Bone marrow (tissue), 2 donors: ENCODE results near the gene WTAP.
"Not testable (repeated sequence)": the region's sequence is repeated elsewhere in the genome, so short reads cannot be mapped to it uniquely, and the experiment has no call there.

ENCODE experiments used
- DNase-seq, 2 donors: peaks; one replicate each; lab custom pipeline; 2025; lab: John Stamatoyannopoulos, UW

WTAP gene

GRCh38 chr6:159761873-159762680 is 34.8 kb downstream of the WTAP start, which contains the start of gene ACAT2:
TSS of gene ACAT2 (plus strand) at chr6:159762045. CDS start at chr6:159762088, 43 bp downstream.
- DNase-seq = peak; percentile 85 to 88

GRCh38 chr6:159762681-159763293 is 35.5 kb downstream of the WTAP start:
- DNase-seq = no peak

DNA sequence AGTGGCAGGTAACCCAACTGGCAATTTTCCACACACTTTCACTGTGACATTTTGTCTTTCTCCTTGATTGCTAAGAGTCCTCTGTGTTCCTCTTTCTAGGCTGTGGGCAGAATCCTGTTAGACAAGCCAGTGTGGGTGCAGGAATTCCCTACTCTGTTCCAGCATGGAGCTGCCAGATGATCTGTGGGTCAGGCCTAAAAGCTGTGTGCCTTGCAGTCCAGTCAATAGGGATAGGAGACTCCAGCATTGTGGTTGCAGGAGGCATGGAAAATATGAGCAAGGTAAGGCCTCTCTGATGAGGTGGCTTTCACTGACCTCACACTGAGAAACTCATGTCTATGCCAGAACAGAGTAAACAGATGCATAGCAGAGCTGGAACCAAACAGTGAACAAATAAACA is 39.6 kb downstream of the WTAP start:
- no peak for DNase-seq

DNA sequence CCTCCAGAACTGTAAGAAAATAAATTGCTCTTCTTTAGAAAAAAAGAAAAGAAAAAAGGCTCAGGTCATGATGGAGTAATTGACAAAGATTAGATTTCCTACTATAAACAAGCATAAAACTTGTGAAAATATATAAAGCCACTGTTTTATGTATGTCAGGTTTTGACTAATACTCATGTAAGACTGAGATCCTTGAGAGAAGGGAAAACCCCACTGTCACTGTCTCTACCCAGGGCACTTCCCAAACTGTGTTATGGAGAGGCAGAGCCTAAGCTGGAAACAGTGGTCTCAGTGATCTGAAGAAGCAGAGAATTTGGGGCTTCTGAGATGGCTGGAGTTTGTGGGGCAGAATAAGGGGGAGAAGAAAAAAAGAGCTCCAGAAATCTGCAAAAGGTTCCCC is 42.2 kb downstream of the WTAP start:
- no peak for DNase-seq

DNA sequence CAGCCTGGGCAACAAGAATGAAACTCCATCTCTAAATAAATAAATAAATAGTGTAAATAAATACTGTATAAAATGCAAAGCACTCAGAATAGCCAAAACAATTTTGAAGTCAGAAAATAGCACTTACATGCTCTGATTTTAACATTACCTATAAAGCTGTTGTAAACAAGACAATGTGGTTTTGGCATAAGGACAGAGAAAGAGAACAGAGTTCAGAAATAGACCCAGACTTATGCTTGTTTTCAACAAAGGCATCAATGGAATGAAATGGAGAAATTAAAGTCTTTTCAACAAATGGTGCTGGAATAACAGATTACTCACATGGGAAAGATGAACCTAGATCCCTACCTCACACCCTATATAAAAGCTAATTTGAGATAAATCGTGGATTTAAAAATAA is 44.9 kb downstream of the WTAP start:
- no peak for DNase-seq

- DNase-seq = no peak
Measured at GRCh38 chr6:159777240-159777904, 50.1 kb downstream of the WTAP start.

DNA sequence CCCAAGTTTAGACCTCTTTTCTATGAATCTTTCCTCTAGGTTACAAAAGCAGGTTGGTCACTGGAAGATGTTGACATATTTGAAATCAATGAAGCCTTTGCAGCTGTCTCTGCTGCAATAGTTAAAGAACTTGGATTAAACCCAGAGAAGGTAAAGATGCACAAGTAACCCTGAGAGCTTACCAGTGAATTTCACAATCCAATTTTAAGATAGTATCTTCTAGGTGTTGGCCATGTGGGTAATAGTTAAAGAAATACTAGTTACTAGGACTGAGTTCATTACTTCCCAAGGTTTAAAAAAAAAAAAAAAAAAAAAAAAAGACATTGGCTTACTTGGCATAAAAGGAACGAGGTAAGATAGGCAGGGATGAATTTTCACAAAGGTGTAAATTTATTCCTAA is 50.8 kb downstream of the WTAP start:
- no peak for DNase-seq

DNA sequence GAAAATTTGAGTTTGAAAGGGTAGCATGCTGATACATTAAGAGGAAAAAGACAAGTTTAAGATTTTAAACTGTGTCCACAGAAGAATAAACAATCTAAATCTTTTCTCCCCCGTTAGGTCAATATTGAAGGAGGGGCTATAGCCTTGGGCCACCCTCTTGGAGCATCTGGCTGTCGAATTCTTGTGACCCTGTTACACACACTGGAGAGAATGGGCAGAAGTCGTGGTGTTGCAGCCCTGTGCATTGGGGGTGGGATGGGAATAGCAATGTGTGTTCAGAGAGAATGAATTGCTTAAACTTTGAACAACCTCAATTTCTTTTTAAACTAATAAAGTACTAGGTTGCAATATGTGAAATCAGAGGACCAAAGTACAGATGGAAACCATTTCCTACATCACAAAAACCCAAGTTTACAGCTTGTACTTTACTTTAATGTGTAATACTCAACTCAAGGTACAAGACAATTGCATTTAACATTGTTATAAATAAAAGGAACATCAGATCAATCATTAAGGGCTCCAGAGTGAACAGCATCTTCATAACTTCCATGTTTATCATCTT is 51.3 kb downstream of the WTAP start:
- no peak for DNase-seq

GRCh38 chr6:159788276-159788675 is 61.0 kb downstream of the WTAP start:
- DNase-seq = no peak

DNA sequence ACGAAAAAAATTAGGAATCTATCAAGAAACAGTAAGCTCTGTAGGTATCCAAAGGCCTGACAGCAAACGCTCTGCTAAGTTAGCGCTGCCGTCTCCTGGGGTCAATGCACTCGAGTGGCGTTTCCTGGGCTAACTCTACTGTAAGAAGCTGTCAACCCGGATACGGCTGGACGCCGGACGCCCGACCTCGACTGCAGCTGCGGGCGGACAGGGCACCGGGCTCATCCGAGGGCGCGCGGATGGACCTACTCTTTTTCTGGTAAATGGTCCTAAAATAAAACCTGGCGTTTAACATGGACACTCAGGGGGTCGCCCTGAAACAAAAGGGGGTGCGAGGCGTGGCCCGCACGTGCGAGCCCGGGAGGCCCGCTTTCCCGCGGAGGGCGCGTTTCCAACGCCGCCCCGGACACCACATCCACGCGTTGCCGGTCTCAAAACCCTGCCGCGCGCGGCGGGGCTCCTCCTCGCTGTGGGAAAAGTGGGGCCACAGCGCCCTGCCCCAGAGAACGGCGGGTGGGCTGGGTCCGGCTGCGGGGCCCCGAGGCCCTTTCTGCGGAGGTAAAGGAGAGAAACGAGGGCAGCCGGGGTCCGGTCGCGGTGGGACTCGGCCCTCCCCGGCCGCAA is 61.6 kb downstream of the WTAP start:
- no peak for DNase-seq

- DNase-seq = peak; percentile 92 to 99
Measured at GRCh38 chr6:159789377-159790148, 62.3 kb downstream of the WTAP start, which contains the start of gene TCP1. TSS of gene TCP1 (minus strand) at chr6:159789602. CDS start at chr6:159789468, 134 bp downstream.

- DNase-seq = peak; percentile 85 to 95
Measured at GRCh38 chr6:159790149-159790955, 63.0 kb downstream of the WTAP start, which contains the start of gene MRPL18. TSS of gene MRPL18 (plus strand) at chr6:159790467. CDS start at chr6:159790588, 121 bp downstream.

DNA sequence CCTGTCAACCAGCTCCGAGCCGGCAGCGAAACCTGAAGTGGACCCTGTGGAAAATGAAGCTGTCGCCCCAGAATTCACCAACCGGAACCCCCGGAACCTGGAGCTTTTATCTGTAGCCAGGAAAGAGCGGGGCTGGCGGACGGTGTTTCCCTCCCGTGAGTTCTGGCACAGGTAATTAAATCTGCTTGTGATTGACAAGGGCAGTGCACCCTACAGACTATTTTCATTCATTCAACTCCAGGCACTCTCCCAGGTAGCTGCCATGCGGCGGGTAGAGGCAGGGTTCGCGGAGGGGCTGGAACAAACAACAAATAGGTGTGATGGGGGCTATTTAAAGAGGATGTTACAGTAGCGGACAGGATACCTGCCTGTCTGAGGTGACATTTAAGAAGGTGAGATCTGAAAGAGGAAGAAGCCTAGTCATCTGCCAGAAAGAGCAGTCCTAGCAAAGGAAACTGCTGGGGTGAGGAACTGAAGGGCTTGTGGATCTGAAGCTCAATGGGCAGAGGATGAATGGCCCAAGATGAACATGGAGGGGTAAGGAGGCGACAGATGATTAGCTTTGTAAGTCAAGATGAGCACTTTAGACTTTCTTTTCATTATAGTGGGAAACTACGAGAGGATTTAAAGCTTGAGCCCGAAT is 63.8 kb downstream of the WTAP start:
- no peak for DNase-seq

DNA sequence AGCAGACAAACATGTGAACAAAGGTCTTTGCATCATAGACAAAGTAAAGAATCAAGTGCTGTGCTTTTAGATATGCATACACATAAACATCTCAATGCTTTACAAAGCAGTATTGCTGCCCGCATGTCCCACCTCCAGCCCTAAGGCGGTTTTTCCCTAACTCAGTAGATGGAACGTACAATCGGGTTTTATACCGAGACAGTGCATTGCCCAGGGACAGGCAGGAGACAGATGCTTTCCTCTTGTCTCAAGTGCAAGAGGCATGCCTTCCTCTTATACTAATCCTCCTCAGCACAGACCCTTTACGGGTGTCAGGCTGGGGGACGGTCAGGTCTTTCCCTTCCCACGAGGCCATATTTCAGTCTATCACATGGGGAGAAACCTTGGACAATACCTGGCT is 67.7 kb downstream of the WTAP start:
- DNase-seq = not testable (repeated sequence)

DNA sequence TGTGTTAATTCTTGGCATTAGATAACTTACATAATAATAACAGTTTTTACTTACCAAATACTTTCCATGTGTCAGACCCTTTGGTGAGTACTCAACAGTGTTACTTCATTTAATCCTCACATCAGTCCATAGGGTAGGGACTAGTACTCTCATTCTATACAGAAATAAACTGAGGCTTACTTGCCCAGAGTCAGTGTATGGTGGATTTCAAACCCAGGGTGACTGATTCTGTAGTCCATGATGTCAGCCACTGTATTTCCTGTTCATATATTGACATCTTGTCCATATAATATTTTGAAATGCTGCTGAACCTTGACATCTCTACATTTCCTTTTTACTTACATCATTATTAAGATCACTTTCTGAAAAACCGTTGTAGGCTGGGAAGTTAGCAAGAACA is 70.2 kb downstream of the WTAP start:
- DNase-seq = no peak

GRCh38 chr6:159800141-159800865 is 73.0 kb downstream of the WTAP start, which contains the start of gene PNLDC1:
TSS of gene PNLDC1 (plus strand) at chr6:159800276. CDS start at chr6:159800308, 32 bp downstream.
- DNase-seq = no peak

- no peak for DNase-seq
Measured at GRCh38 chr6:159801935-159802334, 74.6 kb downstream of the WTAP start.

GRCh38 chr6:159804504-159804903 is 77.2 kb downstream of the WTAP start:
- no peak for DNase-seq

GRCh38 chr6:159805440-159806020 is 78.2 kb downstream of the WTAP start:
- DNase-seq = no peak
